Panc1 (cell line): ENCODE results near the gene CRYBG3.

Source experiments
- POLR2AphosphoS5 ChIP-seq: IDR thresholded peaks from 2 replicates; pipeline ENCODE4 v1.6.1; 2012; ENCODE audit warnings: mild to moderate bottlenecking, low read depth, low read length, moderate library complexity
- SIN3A ChIP-seq: IDR thresholded peaks from 2 replicates; pipeline ENCODE4 v1.6.1; 2012; ENCODE audit warnings: low read depth, mild to moderate bottlenecking, low read length, moderate library complexity, borderline replicate concordance; ENCODE audit not compliant: insufficient read depth
- TCF7L2 ChIP-seq: IDR thresholded peaks from 2 replicates; pipeline ENCODE4 v1.6.1; 2011; ENCODE audit warnings: mild to moderate bottlenecking, low read depth, low read length, inconsistent platforms
- TF ChIP-seq, protein P1 (sequence below): fragments of 450-650 bp; IDR thresholded peaks from 2 replicates; pipeline ENCODE4 v1.5.1; 2017; ENCODE audit warnings: mild to moderate bottlenecking
- TF ChIP-seq, protein P2 (sequence below), 2 experiments: IDR thresholded peaks; 2 replicates each; pipeline ENCODE4 v1.6.1; 2011 to 2012; ENCODE audit warnings: low read depth in 2 of 2, control low read depth in 1 of 2, low read length in 1 of 2, mild to moderate bottlenecking in 1 of 2, moderate library complexity in 1 of 2; ENCODE audit not compliant: insufficient read depth in 1 of 2

DNA sequence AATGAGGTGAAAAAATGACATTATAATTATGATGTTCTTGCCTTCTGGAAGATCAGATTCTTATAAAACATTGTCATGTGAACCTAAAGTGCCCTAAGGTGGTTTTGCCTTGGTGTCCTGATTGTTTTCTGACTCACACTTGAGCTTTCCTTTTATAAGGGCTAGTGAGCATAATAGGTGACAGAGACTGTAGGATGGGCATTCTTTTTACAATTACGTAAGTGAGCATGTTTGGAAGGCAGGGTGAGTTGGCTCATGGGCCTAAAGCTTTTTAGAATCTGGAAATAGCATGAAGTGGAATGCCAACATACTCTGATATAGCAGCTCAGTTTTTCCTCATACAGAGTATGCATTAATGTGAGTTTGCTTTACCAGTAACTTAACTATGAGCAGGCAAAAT, 41.2 kb downstream of the CRYBG3 start:
- TF ChIP-seq, protein P1, sequence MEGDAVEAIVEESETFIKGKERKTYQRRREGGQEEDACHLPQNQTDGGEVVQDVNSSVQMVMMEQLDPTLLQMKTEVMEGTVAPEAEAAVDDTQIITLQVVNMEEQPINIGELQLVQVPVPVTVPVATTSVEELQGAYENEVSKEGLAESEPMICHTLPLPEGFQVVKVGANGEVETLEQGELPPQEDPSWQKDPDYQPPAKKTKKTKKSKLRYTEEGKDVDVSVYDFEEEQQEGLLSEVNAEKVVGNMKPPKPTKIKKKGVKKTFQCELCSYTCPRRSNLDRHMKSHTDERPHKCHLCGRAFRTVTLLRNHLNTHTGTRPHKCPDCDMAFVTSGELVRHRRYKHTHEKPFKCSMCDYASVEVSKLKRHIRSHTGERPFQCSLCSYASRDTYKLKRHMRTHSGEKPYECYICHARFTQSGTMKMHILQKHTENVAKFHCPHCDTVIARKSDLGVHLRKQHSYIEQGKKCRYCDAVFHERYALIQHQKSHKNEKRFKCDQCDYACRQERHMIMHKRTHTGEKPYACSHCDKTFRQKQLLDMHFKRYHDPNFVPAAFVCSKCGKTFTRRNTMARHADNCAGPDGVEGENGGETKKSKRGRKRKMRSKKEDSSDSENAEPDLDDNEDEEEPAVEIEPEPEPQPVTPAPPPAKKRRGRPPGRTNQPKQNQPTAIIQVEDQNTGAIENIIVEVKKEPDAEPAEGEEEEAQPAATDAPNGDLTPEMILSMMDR: no peak
- no peak for TF ChIP-seq TCF7L2
- TF ChIP-seq SIN3A: no peak
- TF ChIP-seq, protein P2, sequence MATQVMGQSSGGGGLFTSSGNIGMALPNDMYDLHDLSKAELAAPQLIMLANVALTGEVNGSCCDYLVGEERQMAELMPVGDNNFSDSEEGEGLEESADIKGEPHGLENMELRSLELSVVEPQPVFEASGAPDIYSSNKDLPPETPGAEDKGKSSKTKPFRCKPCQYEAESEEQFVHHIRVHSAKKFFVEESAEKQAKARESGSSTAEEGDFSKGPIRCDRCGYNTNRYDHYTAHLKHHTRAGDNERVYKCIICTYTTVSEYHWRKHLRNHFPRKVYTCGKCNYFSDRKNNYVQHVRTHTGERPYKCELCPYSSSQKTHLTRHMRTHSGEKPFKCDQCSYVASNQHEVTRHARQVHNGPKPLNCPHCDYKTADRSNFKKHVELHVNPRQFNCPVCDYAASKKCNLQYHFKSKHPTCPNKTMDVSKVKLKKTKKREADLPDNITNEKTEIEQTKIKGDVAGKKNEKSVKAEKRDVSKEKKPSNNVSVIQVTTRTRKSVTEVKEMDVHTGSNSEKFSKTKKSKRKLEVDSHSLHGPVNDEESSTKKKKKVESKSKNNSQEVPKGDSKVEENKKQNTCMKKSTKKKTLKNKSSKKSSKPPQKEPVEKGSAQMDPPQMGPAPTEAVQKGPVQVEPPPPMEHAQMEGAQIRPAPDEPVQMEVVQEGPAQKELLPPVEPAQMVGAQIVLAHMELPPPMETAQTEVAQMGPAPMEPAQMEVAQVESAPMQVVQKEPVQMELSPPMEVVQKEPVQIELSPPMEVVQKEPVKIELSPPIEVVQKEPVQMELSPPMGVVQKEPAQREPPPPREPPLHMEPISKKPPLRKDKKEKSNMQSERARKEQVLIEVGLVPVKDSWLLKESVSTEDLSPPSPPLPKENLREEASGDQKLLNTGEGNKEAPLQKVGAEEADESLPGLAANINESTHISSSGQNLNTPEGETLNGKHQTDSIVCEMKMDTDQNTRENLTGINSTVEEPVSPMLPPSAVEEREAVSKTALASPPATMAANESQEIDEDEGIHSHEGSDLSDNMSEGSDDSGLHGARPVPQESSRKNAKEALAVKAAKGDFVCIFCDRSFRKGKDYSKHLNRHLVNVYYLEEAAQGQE (IDR thresholded peaks at IDR 0.05; ENCODE audit: insufficient read depth in 1 of 2, low read depth in 2 of 2, low read length in 1 of 2): no peak
- TF ChIP-seq POLR2AphosphoS5: no peak
